Activated naive CD4-positive, alpha-beta T cell treated with anti-CD3 and anti-CD28 coated beads for 36 hours (primary cell): ENCODE results near the gene ESX1. TPM values are rescaled to one million over a fixed set of nuclear protein-coding genes. Genes with fewer than 3 reads are reported as not detected.
"Not testable (repeated sequence)": the region's sequence is repeated elsewhere in the genome, so short reads cannot be mapped to it uniquely, and the experiment has no call there.

Source experiments
- CTCF ChIA-PET: fragments of 350-600 bp; sonication (Branson Sonifier 250); formaldehyde crosslinking; loops from one replicate; lab custom pipeline; 2021; ENCODE audit warnings: antibody characterized with exemption; lab: Charles Lee
- DNase-seq: peaks from one replicate; pipeline ENCODE4 v3.0.0-alpha.2; 2020
- H3K27ac Mint-ChIP-seq: one replicate; pipeline ENCODE4 v1.8.0; 2021; ENCODE audit warnings: mild to moderate bottlenecking, mixed read lengths
- H3K27me3 Mint-ChIP-seq: one replicate; pipeline ENCODE4 v1.8.0; 2021; ENCODE audit warnings: low read depth, mixed read lengths
- H3K36me3 Mint-ChIP-seq: one replicate; pipeline ENCODE4 v1.8.0; 2021; ENCODE audit warnings: low read depth, mixed read lengths
- H3K4me1 Mint-ChIP-seq: one replicate; pipeline ENCODE4 v1.8.0; 2021; ENCODE audit warnings: low read depth, mixed read lengths
- H3K4me3 Mint-ChIP-seq: one replicate; pipeline ENCODE4 v1.8.0; 2021; ENCODE audit warnings: mild to moderate bottlenecking, moderate library complexity, mixed read lengths
- H3K9me3 Mint-ChIP-seq: one replicate; pipeline ENCODE4 v1.8.0; 2021; ENCODE audit warnings: mixed read lengths
- intact Hi-C: fragments of 100-400 bp; cut with micrococcal nuclease; formaldehyde crosslinking; loops from one replicate; pipeline ENCODE4 v1.15.1; 2023
- total RNA-seq, 2 experiments: library from RNA; stranded (reverse); gene quantifications; one replicate each; pipeline ENCODE4 v1.2.3, GENCODE V29; 2021

ESX1 gene
- total RNA-seq, 2 experiments from 2014 or later = not detected

DNA sequence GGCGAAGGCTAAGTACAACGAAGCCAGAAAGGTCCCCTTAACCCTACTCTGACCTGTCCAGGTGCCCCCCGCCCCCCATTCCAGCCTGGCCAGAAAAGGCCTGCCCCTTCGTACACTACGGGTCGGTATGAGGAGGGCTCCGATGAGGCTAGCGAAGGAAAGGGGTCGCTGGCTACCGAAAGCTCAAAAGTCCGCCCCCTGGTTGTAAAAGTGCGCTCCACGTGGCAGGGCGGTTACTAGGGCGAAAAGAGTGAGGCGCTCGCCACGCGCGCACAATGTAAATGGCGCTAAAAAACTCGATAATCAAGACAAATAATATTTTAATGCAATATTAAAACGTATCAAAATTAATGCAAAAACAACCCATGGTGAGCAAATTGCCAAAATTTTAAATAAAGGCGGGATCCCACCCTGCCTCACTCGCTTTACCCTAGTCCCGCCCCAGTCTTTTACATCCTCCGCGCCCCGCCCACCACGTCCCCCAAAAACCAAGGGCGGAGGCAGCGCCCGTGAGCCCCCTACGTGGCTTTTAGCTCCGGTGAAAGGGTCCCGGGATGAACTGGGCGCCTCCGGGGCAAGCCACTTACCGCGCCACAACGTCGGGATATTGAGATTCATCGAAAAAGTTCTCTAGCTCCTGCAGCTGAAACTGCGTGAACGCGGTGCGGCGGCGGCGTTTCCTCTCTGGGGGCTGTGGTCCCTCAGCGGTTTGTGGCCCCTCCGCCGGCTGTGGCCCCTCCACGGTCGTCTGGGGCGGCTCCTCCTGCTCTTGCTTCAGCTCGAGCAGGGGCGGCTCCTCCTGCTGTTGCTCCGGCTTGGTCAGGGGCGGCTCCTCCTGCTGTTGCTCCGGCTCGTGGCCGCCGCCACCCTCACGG lies 929 bp downstream of the ESX1 start:
- peak; percentile 5 for DNase-seq
- peaks cover 6% of the 10 kb centered on the region for H3K4me1 Mint-ChIP-seq
- H3K27ac Mint-ChIP-seq = no peak overlapping the region
- intact Hi-C loops = loop anchor here (5.0 kb wide), 1 partner anchor 62 kb away; no protein-coding TSS in a partner anchor
- peak overlapping the region; percentile 64 for H3K4me3 Mint-ChIP-seq
- H3K36me3 Mint-ChIP-seq = no peaks in the 10 kb centered on the region
- peaks cover 24% of the 10 kb centered on the region for H3K27me3 Mint-ChIP-seq
- no peaks in the 10 kb centered on the region for H3K9me3 Mint-ChIP-seq
- CTCF ChIA-PET = interaction anchor here (0.8 kb wide), 1 partner anchor 19 kb away, joined by 3 read pairs; no protein-coding TSS in a partner anchor

DNA sequence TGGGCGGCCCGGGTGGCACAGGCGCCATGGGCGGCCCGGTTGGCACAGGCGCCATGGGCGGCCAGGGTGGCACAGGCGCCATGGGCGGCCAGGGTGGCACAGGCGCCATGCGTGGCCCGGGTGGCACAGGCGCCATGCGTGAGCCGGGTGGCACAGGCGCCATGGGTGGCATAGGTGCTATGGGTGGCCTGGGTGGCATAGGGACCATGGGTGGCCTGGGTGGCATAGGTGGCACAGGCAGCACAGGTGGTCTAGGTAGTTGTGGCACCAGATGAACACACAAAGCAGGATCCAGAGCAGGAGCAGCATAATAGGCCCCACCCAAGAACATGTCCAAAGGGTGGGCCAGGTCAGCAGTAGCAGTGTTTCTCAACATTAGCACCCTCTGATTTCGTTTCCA lies 4.3 kb downstream of the ESX1 start:
- Mint-ChIP-seq H3K27me3 (peaks cover 17% of the 10 kb centered on the region), H3K4me1 (peaks cover 6% of the 10 kb centered on the region), H3K9me3 (no peaks in the 10 kb centered on the region), H3K4me3 (no peak overlapping the region), H3K27ac (no peak overlapping the region), H3K36me3 (no peaks in the 10 kb centered on the region)
- DNase-seq = no peak
- intact Hi-C loops = loop anchor here (5.0 kb wide), 1 partner anchor 58 kb away; no protein-coding TSS in a partner anchor
- CTCF ChIA-PET = no interaction called here

DNA sequence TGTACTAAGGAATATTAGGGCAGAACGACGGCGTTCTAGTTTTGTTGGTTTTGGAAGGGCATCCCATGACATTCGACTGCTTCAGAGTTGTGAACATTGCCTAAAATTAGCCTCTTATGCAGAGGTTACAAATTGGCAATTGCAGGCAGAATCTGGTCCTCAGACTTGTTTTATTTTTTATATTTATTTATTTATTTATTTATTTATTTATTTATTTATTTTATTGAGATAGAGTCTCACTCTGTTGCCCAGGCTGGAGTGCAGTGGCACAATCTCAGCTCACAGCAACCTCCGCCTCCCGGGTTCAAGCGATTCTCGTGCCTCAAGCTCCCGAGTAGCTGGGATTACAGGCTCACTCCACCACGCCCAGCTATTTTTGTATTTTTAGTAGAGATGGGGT lies 24.7 kb downstream of the ESX1 start:
- DNase-seq, H3K36me3 Mint-ChIP-seq, H3K4me3 Mint-ChIP-seq, CTCF ChIA-PET, H3K9me3 Mint-ChIP-seq, H3K4me1 Mint-ChIP-seq, intact Hi-C loops, H3K27me3 Mint-ChIP-seq, H3K27ac Mint-ChIP-seq: not testable (repeated sequence)

DNA sequence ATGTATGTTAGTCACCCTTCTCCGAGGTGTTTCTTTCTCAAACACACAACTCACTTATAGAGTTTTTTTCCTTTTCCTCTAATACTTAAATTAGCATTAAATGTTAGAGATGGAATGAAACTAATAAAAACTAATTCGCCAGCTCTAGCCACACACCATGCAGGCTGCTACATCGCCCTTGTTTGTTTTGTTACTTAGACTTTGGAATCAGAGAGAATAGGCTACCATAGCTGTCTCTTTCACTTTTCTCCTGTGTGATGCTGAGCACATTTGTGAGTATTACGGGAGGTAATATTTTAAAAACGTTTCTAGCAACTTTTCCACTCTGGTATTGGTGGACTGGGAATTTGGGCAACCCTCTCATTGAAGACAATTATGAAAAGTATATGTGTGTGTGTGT lies 43.5 kb downstream of the ESX1 start:
- H3K9me3 Mint-ChIP-seq = no peaks in the 10 kb centered on the region
- H3K36me3 Mint-ChIP-seq = no peaks in the 10 kb centered on the region
- no peaks in the 10 kb centered on the region for H3K4me1 Mint-ChIP-seq
- CTCF ChIA-PET = no interaction called here
- H3K4me3 Mint-ChIP-seq = no peak overlapping the region
- intact Hi-C loops = no loop called here
- DNase-seq = no peak
- H3K27me3 Mint-ChIP-seq = peaks cover 2% of the 10 kb centered on the region
- H3K27ac Mint-ChIP-seq = no peak overlapping the region

DNA sequence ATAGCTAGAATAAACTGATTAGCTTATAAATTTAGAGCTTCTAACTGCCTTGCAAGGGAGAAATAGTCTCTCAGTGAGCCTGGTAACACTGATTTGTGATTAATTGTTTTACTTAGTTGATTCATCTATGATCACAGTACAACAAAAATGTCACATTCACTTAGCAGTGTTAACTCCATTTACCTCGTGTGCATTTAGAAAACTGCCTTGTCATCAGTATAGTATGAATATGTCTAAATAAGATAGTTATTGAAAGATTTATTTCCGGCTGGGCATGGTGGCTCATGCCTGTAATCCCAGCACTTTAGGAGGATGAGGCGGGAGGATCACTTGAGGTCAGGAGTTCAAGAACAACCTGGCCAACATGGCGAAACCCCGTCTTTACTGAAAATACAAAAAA lies 49.2 kb downstream of the ESX1 start:
- Mint-ChIP-seq H3K4me1 (no peaks in the 10 kb centered on the region), H3K9me3 (no peaks in the 10 kb centered on the region), H3K27me3 (peaks cover 2% of the 10 kb centered on the region), H3K27ac (no peak overlapping the region), H3K4me3 (no peak overlapping the region), H3K36me3 (no peaks in the 10 kb centered on the region)
- intact Hi-C loops = no loop called here
- no peak for DNase-seq
- CTCF ChIA-PET = interaction anchor here (2.7 kb wide), 1 partner anchor 11 kb away, joined by 10 read pairs; no protein-coding TSS in a partner anchor

Other genes with a start within 250 kb of the ESX1 start
- gene H2BW1, start 241.2 kb downstream of the ESX1 start, total RNA-seq = not detected
- gene H2BW2, start 215.0 kb downstream of the ESX1 start, total RNA-seq = not detected
- gene TMSB15C, start 178.7 kb downstream of the ESX1 start, total RNA-seq = 1 to 10 TPM; 2.1 TPM
- under 1 TPM; 0.12 to 0.17 TPM for gene ZCCHC18, start 142.4 kb downstream of the ESX1 start, total RNA-seq
- 1 to 10 TPM; 4.6 to 5.0 TPM for gene SLC25A53, start 97.9 kb downstream of the ESX1 start, total RNA-seq
- gene FAM199X, start 88.5 kb downstream of the ESX1 start, total RNA-seq = 1 to 10 TPM; 6.0 to 6.1 TPM